PC-9 (cell line): Measurements from ENCODE around the gene MFAP3. TPM values are rescaled to one million over a fixed set of nuclear protein-coding genes. Genes with fewer than 3 reads are reported as not detected.

Experiments
- BruUV-seq: library from RNA; stranded (reverse); fragments of 400-500 nt; replicated peaks from 2 replicates; lab custom pipeline; 2021; lab: Mats Ljungman, UMichigan
- CTCF ChIA-PET: fragments of 300-600 bp; sonication (Branson Sonifier 250); formaldehyde crosslinking; loops from one replicate; lab custom pipeline; 2022; ENCODE audit warnings: antibody characterized with exemption; lab: Charles Lee
- POLR2A ChIA-PET: fragments of 300-600 bp; sonication (Branson Sonifier 250); formaldehyde crosslinking; loops from one replicate; lab custom pipeline; 2022; ENCODE audit warnings: antibody characterized with exemption; ENCODE audit not compliant: unreplicated experiment; lab: Charles Lee
- DNase-seq, 2 experiments: peaks; one replicate each; pipeline versions ENCODE4 v3.0.0 to v3.0.0-alpha.2; 2015 to 2022; ENCODE audit warnings: mixed read lengths in 1 of 2
- H2AFZ ChIP-seq: fragments of 200-600 bp; sonication (generic); 2 replicates; pipeline ENCODE4 v1.8.1; 2017; ENCODE audit warnings: antibody characterized with exemption
- H3F3A ChIP-seq: fragments of 200-600 bp; sonication (generic); 2 replicates; pipeline ENCODE4 v1.8.1; 2017; ENCODE audit warnings: antibody characterized with exemption, mild to moderate bottlenecking, low read depth; ENCODE audit not compliant: insufficient read depth
- H3K27ac ChIP-seq: fragments of 200-600 bp; sonication (generic); 2 replicates; pipeline ENCODE4 v1.6.1; 2016; ENCODE audit warnings: mixed run types
- H3K27me3 ChIP-seq: fragments of 200-600 bp; sonication (generic); 2 replicates; pipeline ENCODE4 v1.6.1; 2016; ENCODE audit warnings: low read depth, mixed run types; ENCODE audit not compliant: insufficient read depth
- H3K36me3 ChIP-seq: fragments of 200-600 bp; sonication (generic); 2 replicates; pipeline ENCODE4 v1.6.1; 2016; ENCODE audit warnings: low read depth, mixed run types
- H3K4me1 ChIP-seq: fragments of 200-600 bp; sonication (generic); replicated peaks from 2 replicates; pipeline ENCODE4 v1.6.1; 2016; ENCODE audit warnings: mixed run types; ENCODE audit not compliant: insufficient read depth
- H3K4me2 ChIP-seq: fragments of 200-600 bp; sonication (generic); 2 replicates; pipeline ENCODE4 v1.6.1; 2017; ENCODE audit warnings: mixed run types
- H3K4me3 ChIP-seq: fragments of 200-600 bp; sonication (generic); 2 replicates; pipeline ENCODE4 v1.6.1; 2016; ENCODE audit warnings: mixed run types
- H3K79me2 ChIP-seq: fragments of 200-600 bp; sonication (generic); 2 replicates; pipeline ENCODE4 v1.6.1; 2017; ENCODE audit warnings: low read depth, mixed run types
- H3K9me2 ChIP-seq: fragments of 200-600 bp; sonication (generic); 2 replicates; pipeline ENCODE4 v1.8.1; 2017; ENCODE audit warnings: mild to moderate bottlenecking; ENCODE audit not compliant: insufficient read depth
- H3K9me3 ChIP-seq: fragments of 200-600 bp; sonication (generic); 2 replicates; pipeline ENCODE4 v1.8.1; 2016; ENCODE audit warnings: low read depth; ENCODE audit not compliant: insufficient read depth
- H4K20me1 ChIP-seq: fragments of 200-600 bp; sonication (generic); 2 replicates; pipeline ENCODE4 v1.8.1; 2017; ENCODE audit not compliant: insufficient read depth
- CTCF ChIP-seq: fragments of 200-600 bp; sonication (generic); conservative IDR thresholded peaks from 2 replicates; pipeline ENCODE4 v1.6.1; 2017; ENCODE audit warnings: mixed run types, antibody characterized with exemption, mild to moderate bottlenecking, moderate library complexity
- EZH2 ChIP-seq: fragments of 200-600 bp; sonication (generic); IDR thresholded peaks from 2 replicates; pipeline ENCODE4 v1.8.0; 2017; ENCODE audit warnings: antibody characterized with exemption, low read depth
- intact Hi-C: fragments of 100-400 bp; cut with micrococcal nuclease; formaldehyde crosslinking; loops from one replicate; pipeline ENCODE4 v1.10.0; 2022; ENCODE audit not compliant: unreplicated experiment
- total RNA-seq: library from RNA; stranded (reverse); gene quantifications from 2 replicates; pipeline ENCODE4 v1.2.3, GENCODE V29; 2021

MFAP3 gene
- total RNA-seq, 1 experiment from 2014 or later, result 29.3 TPM

- Histone ChIP-seq H3K27ac (no peak overlapping the region), H3K4me1 (no peaks in the 10 kb centered on the region)
- POLR2A ChIA-PET, result interaction anchor here (0.7 kb wide), 1 partner anchor 921 kb away, joined by 4 read pairs; no protein-coding TSS in a partner anchor
Observed at GRCh38 chr5:153998768-153999167, 40.0 kb upstream of the MFAP3 start.

GRCh38 chr5:153999995-154000394 lies 38.8 kb upstream of the MFAP3 start:
- H3K79me2 ChIP-seq, result no peaks in the 10 kb centered on the region
- no peak overlapping the region for H3K4me2 ChIP-seq
- CTCF ChIA-PET, result interaction anchor here (0.6 kb wide), 1 partner anchor 360 kb away, joined by 3 read pairs; no protein-coding TSS in a partner anchor
- H3K4me1 ChIP-seq, result no peaks in the 10 kb centered on the region
- no peak overlapping the region for H3K4me3 ChIP-seq
- no peaks in the 10 kb centered on the region for H3K36me3 ChIP-seq
- no peak overlapping the region for H3K27ac ChIP-seq
- BruUV-seq, result no TSS peak
- TF ChIP-seq CTCF, result no peak
- TF ChIP-seq EZH2, result no peak
- POLR2A ChIA-PET, result no interaction called here
- intact Hi-C loops, result no loop called here
- no peaks in the 10 kb centered on the region for H3K27me3 ChIP-seq
- no peaks in the 10 kb centered on the region for H3K9me3 ChIP-seq
- no peak overlapping the region for H2AFZ ChIP-seq
- DNase-seq, result no peak
- H3K9me2 ChIP-seq, result no peaks in the 10 kb centered on the region
- no peaks in the 10 kb centered on the region for H4K20me1 ChIP-seq
- no peaks in the 10 kb centered on the region for H3F3A ChIP-seq

More at GRCh38 chr5:153998768-153999167, 40.0 kb upstream of the MFAP3 start:
- Histone ChIP-seq H3K36me3 (no peaks in the 10 kb centered on the region), H3F3A (no peaks in the 10 kb centered on the region), H2AFZ (no peak overlapping the region), H3K4me2 (no peak overlapping the region), H4K20me1 (no peaks in the 10 kb centered on the region), H3K79me2 (no peaks in the 10 kb centered on the region), H3K9me3 (no peaks in the 10 kb centered on the region), H3K9me2 (no peaks in the 10 kb centered on the region), H3K4me3 (no peak overlapping the region), H3K27me3 (no peaks in the 10 kb centered on the region)
- CTCF ChIA-PET, result no interaction called here
- TF ChIP-seq EZH2 (no peak), CTCF (no peak)
- intact Hi-C loops, result no loop called here
- no peak for DNase-seq
- BruUV-seq, result no TSS peak

- Histone ChIP-seq H3K36me3 (no peaks in the 10 kb centered on the region), H3K9me2 (no peaks in the 10 kb centered on the region), H3K9me3 (no peaks in the 10 kb centered on the region), H3K27ac (no peak overlapping the region), H2AFZ (no peak overlapping the region), H3K4me3 (no peak overlapping the region), H4K20me1 (no peaks in the 10 kb centered on the region), H3K4me1 (no peaks in the 10 kb centered on the region), H3F3A (no peaks in the 10 kb centered on the region), H3K79me2 (no peaks in the 10 kb centered on the region), H3K4me2 (no peak overlapping the region), H3K27me3 (no peaks in the 10 kb centered on the region)
- DNase-seq, result no peak
- TF ChIP-seq CTCF (no peak), EZH2 (no peak)
- BruUV-seq, result no TSS peak
- CTCF ChIA-PET, result no interaction called here
- intact Hi-C loops, result no loop called here
- POLR2A ChIA-PET, result no interaction called here
Observed at GRCh38 chr5:154000703-154001102, 38.1 kb upstream of the MFAP3 start.
